ENCODE measurements around the gene PWWP2B.

DNA sequence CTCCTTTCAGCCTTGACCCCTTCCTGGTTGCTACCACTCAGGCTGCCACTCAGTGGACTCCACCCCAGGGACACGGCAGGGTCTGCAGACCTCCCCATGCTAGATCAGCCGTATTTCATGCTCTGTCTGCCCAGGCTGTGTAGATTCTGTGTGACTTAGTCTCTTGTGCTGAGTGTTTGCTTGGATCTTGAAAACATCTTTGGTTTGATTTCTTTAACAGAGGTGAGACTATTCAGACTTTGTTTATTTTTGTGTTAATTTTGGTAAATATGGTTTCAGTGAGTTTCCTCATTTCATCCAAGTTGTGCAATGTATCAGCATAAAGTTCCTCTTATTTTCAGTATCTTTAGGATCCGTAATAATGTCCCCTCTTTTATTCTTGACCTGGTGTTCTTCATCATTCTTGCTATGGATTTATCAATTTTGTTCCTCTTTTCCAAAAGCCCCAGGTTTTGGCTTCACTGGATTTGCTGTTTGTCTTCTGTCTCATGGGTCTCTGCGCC lies 21.2 kb upstream of the PWWP2B start:
- TF ChIP-seq, protein P1, sequence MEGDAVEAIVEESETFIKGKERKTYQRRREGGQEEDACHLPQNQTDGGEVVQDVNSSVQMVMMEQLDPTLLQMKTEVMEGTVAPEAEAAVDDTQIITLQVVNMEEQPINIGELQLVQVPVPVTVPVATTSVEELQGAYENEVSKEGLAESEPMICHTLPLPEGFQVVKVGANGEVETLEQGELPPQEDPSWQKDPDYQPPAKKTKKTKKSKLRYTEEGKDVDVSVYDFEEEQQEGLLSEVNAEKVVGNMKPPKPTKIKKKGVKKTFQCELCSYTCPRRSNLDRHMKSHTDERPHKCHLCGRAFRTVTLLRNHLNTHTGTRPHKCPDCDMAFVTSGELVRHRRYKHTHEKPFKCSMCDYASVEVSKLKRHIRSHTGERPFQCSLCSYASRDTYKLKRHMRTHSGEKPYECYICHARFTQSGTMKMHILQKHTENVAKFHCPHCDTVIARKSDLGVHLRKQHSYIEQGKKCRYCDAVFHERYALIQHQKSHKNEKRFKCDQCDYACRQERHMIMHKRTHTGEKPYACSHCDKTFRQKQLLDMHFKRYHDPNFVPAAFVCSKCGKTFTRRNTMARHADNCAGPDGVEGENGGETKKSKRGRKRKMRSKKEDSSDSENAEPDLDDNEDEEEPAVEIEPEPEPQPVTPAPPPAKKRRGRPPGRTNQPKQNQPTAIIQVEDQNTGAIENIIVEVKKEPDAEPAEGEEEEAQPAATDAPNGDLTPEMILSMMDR (conservative IDR thresholded peaks at IDR 0.05 in 1 of 2, IDR thresholded peaks at IDR 0.05 in 1 of 2; ENCODE audit: extremely low read depth in 1 of 2, insufficient read depth in 1 of 2, low read depth in 1 of 2, low read length in 2 of 2) = no peak
- no peak for TF ChIP-seq EZH2 (IDR thresholded peaks at IDR 0.05; ENCODE audit: borderline replicate concordance, low read length)

Measured in mammary epithelial cell (primary cell).